HG03280 (cell line): Measurements from ENCODE around the gene AFAP1L1.
"Not testable (repeated sequence)": the region's sequence is repeated elsewhere in the genome, so short reads cannot be mapped to it uniquely, and the experiment has no call there.

Source experiments
- ATAC-seq: cut with Tn5 transposase; IDR thresholded peaks from one replicate; pipeline ENCODE4 v1.9.1; 2021; ENCODE audit warnings: mild to moderate bottlenecking, moderate library complexity; ENCODE audit not compliant: unreplicated experiment

The AFAP1L1 gene

DNA sequence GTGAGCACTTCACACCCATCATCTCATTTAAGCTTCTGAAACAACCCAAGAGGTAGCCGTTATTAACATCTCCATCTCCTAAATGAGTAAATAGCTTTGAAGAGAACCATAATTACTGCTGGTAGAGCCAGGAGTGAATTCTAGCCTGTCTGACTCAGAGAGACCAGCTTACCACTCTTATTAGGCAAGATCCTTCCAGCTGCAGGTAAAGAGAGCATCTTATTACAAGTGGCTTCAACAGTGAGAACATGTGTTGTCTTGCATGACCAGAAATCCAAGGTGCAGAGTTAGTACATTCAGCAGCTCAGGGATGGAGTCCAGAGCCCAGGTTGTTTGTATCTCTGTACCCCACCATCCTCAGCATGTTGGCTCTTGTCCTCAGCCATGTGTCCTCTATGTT lies 10.9 kb upstream of the AFAP1L1 start:
- ATAC-seq: no peak

DNA sequence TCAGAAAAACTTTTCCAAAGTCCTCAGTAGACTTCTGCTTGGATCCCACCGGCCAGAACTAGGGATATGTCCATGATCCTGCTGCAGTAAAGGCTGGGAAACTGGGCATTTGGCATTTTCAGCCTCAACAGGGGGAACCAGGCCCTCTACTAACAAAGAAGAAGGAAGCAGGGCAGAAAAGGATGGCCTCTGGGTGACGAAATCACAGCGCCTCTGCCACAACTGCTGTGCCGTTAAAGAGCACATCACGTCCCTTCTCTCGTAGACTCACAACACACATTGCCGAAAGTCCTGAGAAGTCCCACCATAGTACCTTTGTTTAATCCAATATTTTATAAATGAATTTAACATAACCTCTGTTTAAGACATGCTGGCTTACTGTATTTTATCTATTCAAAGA lies 10.4 kb upstream of the AFAP1L1 start:
- ATAC-seq: no peak

DNA sequence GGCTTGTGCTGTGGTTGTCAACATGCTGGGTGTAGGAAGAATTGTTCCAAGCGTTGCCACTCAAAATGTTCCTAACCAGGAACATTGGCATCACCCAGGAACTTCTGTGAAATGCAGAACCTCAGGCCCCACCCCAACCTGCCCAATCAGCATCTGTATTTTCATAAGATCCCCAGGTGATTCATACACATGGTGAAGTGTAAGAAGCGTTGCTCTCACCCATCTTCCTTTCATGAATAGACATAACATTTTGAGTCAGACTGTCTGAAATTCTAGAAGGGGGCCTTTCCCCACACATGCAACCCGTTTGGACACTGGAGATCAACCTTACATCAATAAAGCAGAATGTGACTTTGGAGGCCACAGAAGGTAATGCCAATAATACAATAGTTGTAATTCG lies 9.3 kb upstream of the AFAP1L1 start:
- no peak for ATAC-seq

DNA sequence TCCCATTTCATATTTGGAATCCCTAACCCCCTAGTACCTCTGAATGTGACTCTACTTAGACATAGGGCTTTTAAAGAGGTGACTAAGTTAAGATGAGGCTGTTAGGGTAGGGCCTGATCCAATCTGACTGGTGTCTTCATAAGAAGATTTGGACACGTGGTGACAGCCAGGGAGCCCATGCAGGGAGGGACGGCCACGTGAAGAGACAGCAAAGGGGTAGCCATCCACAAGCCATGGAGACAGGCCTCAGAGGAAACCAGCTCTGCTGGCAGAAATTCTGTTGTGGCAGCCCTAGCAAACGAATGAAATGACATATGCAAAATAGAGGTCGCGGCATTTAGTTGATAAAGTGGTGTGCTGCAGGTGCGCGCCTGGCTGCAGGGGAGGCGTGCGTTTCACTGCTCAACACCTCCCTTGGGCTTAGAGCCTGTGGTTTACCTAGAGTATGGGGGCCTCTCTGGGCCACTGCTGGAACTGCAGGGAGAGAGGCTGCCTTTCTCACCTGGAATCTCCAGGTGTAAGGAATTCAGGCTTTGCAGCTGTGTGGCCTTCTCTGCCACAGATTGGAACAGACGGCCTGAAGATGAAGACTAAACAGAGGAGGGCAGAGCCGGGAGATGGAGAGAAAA lies 7.1 kb upstream of the AFAP1L1 start:
- peak; percentile 90 for ATAC-seq

DNA sequence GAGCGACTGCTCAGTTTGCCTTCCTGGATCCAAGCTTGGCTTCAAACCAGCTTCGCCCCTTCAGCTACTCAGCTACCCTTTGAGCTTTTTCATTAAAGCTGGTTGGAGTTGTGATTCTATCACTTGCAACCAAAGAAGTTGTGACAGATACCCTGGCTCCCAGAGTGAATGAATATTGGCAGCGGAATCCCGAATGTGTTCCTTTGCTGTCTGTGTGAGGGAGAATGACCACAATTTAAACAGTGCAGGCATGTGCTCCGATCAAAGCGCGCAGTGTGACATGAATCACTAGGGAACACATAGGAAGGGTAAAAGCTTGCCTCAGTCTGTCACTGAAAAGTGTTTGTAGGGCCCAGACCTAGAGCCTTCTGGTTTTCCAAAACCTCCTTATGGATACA lies 6.6 kb upstream of the AFAP1L1 start:
- no peak for ATAC-seq

DNA sequence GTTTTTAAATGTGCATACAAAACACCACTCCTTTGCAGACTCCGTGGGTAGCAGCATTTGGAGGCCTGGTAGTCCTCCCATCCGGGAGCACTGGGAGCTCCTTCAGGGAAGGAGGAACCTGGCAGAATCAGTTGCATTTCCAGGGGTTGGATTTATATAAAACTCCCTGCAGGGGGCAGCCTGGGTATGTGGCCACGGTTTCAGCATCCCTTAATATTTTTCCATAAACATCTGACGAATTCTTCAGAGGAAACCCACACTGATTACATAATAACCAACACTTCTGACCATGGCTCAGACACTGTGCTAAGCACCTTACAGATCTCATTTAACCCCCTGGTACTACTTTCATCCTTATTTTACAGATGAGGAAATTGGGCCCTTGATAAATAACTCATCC lies 6.1 kb upstream of the AFAP1L1 start:
- no peak for ATAC-seq

DNA sequence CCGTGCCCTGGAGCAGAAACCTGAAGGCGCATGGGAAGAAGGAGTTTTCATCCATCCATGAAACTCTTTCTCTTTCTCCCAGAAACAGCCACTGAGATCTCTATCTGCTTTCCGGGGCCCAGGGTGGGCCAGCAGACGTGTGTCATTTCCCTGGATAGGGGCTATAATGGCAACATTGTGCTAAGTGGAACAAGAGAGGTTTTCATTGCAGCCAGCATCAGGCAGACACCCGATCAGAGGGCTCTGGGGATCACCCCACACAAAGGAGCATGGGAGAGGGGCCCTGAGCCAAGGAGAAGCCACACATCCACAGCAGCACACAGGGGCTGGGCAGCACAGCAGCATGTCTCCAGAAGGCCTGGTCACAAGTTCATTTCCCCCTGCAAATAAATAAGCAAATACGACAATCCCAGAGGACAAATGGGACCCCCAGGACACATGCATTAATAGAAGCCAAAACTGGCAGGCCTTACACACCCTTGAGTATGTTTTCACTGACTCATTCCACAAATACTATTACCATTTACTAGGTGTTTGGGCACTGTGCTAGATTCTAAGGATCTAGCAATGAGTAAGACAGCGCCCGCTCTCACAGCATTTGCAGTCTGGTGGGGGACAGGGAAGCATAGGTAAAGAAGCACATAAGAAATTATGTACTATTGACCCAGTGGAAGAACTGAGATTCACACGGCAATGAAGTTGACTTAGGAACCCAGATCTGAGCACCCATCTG lies 4.3 kb upstream of the AFAP1L1 start:
- ATAC-seq: no peak

DNA sequence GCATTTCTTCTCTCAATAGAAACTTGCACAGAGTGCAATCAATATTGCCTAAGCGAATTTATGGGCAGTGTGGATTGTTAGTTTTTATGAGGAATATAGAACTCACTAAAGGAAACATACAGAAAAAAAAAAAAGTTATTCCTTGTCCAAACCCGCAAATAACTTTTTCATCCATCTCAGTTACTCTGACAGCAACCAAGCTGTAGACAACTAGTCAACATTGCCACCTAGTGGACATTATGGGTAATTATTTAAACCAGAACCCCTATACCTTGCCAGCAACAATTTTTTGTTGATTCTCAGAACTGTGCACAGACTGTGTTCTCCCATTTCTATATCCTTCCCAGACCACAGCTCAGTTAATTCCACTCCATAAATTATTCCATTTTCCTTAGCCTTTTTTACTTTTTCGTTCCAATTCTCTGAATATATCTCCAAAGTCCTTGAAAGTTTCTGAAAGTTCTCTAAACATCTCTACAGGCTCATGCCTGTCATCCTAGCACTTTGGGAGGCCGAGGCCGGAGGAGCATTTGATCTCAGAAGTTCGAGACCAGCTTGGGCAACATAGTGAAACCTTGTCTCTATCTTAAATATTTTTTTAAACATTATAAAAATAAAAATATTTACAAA lies 2.6 kb upstream of the AFAP1L1 start:
- peak; percentile 46 for ATAC-seq

DNA sequence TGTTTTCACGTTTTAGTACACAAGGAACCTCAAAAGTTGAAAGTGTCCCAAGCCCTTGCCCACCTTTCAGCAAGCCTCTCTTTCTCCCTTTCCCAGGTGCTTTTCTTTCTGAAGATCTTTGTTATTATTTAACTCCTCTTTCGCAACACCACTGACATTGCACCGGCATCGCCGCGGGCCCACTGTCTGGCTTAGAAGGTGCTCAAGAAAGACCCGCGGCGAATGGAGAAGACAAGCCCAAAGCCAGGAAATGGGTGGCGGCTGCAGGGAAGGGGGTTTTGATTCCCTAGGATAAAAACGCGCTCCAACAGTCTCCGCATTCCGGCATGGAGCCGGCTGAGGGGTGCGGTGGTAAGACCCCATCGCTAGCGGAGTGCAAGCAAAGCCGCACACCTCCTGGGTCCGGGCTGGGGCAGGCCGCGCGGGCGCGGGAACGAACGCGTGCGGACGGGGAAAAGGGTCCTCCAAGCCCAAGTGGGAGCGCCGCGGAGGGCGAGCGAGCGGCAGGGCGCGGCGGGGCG lies 404 bp upstream of the AFAP1L1 start:
- ATAC-seq: no peak

DNA sequence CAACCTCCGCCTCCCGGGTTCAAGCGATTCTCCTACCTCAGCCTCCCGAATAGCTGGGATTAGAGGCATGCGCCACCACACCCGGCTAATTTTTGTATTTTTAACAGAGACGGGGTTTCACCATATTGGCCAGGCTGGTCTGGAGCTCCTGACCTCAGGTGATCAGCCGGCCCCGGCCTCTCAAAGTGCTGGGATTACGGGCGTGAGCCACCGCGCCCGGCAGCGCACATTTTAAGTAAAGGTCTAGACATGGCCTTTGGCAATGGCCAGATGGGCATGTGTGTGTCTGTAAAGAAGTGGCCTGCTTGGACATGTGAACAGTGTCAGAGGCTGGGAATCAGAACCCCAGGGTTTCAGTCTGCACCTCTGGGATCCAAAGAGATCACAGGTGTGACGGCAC lies 1.1 kb downstream of the AFAP1L1 start:
- ATAC-seq: not testable (repeated sequence)

DNA sequence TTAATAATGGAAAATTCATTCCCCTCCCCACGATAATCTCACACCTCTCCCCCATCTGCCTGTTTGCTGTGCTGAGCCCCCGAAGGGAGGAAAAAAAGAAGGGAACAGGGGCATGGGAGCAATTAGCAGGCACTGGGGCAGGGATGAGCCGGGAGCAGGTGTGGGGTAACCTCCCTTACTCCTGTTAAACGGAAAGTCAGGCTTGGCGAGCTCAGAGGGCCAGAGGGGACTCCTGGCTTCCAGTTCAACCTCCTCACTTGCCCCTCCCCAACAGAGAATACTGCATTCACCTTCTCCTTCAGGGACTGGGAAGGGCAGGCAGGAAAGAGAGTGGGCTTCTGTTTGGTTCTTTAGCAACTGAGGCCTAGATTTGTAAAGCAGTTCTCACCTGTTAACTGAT lies 1.6 kb downstream of the AFAP1L1 start:
- no peak for ATAC-seq

DNA sequence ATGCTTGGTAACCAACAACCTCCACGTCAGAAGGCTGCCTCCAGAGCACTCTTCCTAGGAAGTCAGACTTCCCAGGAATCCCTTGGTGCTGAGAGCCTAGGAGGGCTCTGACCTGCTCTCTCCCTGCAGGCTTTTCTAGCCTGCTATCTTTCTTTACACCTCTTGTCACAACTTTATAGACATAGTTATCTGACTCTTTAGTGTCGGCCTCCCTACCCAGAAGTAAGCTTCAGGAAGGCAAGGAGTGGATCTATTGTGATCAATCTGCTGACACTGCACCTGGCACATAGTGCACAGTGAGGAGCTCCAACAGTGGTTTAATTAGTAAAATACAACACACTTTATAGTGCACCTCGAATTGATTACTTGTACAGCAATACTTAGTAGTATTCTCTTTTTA lies 2.3 kb downstream of the AFAP1L1 start:
- ATAC-seq: no peak

DNA sequence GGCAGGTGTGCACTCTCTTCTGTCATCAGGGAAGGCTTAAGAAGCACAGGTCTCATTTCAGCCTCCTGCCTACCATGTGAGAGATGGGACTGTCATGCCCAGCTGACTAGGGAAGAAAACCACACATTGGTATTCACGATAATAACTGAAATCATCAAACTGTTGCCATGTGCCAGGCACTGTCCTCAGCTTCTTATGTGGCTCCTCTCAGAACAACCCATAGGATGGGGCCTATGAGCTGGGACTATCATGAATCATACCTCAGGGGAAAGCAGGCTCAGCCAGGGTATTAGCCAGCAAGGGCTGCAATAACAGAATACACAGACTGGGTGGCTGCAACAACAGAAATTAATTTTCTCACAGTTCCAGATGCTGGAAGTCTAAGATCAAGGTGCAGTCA lies 3.3 kb downstream of the AFAP1L1 start:
- ATAC-seq: no peak

DNA sequence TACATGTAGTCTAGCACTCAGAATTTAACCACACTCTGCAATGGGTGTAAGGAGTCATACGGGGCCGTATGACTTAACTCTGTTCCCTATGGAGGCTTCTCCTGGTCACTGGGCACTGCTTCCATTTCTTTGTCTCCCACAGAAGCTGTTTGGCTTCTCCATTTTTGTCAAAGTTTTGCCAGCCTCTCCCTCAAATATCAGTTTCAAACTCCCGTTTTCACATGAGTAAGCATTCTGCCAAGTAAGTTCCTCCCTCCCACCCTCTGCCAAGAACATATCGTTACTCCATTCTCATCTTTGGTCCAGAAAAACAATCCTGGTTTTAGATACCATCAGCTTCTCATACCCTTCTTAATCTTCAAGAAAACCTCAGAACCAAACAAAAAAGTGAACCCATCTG lies 6.1 kb downstream of the AFAP1L1 start:
- ATAC-seq: no peak

DNA sequence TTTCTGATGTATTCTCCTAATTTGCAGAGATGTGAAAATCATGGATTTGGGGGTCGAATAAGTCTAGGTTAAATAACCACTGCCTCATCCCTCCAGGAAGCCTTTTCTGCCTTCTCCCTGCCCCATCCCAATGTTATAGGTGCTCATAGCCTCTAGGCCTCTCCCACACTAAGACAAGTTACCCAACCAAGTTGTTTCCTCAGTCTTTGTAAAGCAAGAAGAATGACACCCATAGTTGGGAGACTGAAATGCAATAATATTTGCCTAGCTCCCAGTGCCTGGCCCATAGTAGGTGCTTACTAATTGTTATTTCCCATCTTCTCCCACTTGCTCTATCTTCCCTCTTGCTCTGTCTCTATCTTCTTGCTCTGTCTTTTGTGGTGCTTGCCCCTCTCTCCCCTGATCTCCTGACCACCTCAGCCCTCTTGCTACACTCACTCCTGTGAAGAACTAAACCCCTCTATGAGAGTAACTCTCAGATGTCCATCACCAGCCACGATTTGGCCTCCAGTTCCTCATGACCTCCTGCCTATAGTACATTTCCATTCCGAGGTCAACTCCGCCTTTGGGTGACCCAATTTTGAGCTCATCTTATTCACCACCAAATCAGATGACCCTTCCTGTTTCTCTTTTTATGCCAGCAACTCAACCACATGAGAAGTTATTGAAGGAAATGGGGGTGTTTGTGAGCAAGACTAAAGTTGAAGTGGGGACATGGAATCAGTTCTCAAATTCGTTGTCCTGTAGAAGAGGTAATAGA lies 7.0 kb downstream of the AFAP1L1 start:
- no peak for ATAC-seq

DNA sequence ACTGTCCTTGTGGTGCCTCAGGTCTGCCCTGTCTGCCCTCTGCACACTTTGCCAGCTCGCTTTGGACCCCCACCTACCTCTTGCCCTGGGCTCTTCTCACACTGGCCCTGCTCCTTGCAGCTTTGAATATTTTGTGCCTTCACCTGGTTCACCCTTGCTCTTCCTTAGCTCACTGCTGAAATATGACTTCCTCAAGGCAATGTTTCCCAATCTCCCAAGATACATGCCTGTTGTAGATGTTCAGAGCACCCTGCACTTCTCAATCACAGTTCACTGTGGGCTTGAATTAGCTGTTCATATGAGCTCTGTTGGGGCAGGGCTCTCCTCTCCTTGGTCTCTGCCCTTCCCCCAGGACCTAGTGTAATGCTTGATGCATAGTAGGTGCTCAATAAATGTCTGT lies 8.0 kb downstream of the AFAP1L1 start:
- no peak for ATAC-seq

DNA sequence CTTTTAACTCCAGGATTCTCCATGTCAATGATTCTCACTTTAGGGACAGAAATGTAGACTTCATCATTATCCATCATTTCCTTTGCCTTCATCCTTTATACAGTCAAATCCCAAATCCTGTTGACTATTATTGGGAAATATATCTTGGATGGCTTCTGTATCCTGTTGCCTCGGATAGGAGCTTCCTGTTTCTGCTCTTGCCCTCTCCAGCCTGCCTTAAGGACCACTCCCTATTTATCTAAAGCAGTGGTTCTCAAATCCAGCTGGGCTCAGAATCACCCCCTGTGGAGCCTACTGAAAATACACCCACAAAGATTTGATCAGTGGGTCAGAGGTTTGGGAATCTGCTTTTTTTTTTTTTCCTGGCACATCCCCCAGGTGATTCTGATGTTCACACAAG lies 8.5 kb downstream of the AFAP1L1 start:
- no peak for ATAC-seq

DNA sequence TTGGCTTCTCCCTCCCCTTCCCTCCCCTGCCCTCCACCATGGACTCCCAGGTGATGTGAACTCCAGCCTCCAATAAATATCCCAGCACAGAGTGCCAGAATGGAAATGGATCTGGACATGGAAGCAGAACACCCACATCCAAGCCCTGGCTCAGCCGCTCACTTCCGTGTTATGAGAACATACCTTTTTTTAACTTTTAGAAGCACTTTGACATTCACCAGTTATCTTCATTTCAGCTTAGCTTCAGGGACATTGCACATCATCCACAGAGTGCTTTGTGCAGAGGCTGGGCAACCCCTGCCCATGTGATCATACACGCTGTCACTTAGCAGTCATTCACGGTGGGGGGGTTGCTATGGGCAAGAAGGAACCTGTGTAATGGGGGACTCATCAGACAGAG lies 9.1 kb downstream of the AFAP1L1 start:
- no peak for ATAC-seq

DNA sequence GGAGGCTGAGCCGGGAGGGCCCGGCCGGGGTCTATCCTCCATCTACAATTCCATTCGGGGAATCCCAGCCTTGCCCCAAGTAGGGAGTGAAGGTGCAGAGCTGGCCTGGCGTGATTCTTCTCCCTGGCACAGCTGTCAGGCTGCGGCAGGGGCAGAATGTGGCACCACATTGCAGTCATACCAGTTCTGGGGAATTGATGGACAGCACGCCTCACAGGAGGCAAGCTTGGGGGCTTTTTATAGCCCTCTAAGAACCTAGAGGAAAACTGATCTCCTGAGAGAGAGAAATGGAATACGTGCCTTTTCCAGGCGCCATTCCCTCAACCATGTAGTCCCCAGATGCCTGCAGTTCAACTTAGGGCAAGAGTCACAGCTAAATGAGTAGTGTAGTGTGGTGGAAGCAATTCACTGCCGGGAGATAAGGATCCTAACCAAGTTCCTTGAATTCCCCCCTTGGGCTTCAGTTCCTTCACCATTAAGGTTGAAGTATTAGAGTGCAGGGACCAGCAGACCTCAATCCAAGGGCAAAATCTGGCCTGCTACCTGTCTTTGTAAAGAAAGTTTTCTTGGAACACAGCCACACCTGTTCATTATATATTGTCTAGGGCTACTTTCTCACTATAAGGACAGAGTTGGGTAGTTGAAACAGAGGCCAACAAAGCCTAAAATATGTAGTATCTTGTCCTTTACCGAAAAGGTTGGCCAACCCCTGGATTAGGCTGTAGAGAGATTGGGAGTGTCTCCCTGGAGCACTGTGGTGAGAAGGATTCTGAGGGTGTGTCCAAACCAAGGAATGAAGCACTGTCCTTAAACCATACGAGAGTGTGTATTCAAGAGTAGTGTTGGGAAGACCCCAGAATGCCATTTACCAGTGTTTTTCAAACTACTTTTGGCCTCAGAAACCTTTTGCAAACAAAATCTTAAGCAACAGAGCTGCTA lies 10.6 kb downstream of the AFAP1L1 start:
- ATAC-seq: no peak

DNA sequence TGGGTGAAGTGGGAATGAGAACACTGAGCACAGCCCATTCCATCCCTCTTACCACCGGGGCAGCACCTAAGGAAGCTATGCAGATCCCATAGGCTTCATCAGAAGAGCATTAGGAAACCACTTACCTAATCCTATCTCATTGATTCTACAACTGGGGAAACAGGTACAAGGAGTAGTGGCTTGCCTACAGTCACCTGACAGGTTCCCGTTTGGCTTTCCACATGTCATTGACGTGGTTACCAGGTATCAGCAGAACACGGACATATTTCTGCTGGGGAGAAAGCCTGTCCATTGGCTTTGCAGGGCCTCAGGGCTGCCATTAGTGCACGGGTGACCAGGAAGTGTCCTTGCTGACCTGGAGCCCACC lies 11.3 kb downstream of the AFAP1L1 start:
- ATAC-seq: no peak
